Gastrocnemius medialis (tissue), 4 donors: ENCODE measurements around the gene ACYP1.
"Not testable (repeated sequence)": the region's sequence is repeated elsewhere in the genome, so short reads cannot be mapped to it uniquely, and the experiment has no call there.

Experiments
- CTCF ChIP-seq, 5 experiments: fragments of 450-650 bp in 3 of 5; fragments of 200-600 bp in 2 of 5; sonication (generic) in 2 of 5; IDR thresholded peaks in 4 of 5; conservative IDR thresholded peaks in 1 of 5; 1 replicate in 4 of 5; 2 replicates in 1 of 5; pipeline ENCODE4 v1.5.1; 2016 to 2019; ENCODE audit warnings: antibody characterized with exemption in 5 of 5, mild to moderate bottlenecking in 3 of 5, moderate library complexity in 3 of 5
- POLR2A ChIP-seq, 2 donors: fragments of 450-650 bp; IDR thresholded peaks; one replicate each; pipeline ENCODE4 v1.6.1; 2017; ENCODE audit warnings: antibody characterized with exemption in 2 of 2, mild to moderate bottlenecking in 2 of 2, moderate library complexity in 2 of 2

DNA sequence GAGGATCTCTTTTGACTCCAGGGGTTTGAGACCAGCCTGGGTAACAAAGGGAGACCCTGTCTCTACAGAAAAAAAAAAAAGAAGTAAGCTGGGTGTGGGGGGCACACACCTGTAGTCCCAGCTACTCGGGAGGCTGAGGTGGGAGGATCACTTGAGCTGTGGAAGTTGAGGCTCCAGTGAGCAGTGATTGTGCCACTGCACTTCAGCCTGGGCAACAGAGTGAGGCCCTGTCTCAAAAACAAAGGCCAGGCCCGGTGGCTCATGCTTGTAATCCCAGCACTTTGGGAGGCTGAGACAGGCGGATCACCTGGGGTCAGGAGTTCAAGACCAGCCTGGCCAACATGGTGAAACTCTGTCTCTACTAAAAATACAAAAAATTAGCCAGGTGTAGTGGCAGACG lies 3.9 kb upstream of the ACYP1 start:
- not testable (repeated sequence) for TF ChIP-seq CTCF (IDR thresholded peaks at IDR 0.05 in 4 of 5, conservative IDR thresholded peaks at IDR 0.05 in 1 of 5); POLR2A (IDR thresholded peaks at IDR 0.05)
